HT1080 (cell line): ENCODE measurements around the gene CDC25A. TPM values are rescaled to one million over a fixed set of nuclear protein-coding genes. Genes with fewer than 3 reads are reported as not detected.
"Not testable (repeated sequence)": the region's sequence is repeated elsewhere in the genome, so short reads cannot be mapped to it uniquely, and the experiment has no call there.

ENCODE experiments used
- DNase-seq: peaks from one replicate; pipeline ENCODE4 v3.0.0-alpha.2; 2015; ENCODE audit warnings: low read depth
- total RNA-seq: library from RNA; depleted of rRNA; stranded (reverse); fragments of >200 nt; shearing (Covaris generic); gene quantifications from 2 replicates; pipeline ENCODE4 v1.2.3, GENCODE V29; 2014

The CDC25A gene
- total RNA-seq, 1 experiment from 2014 or later: 43.4 TPM

DNA sequence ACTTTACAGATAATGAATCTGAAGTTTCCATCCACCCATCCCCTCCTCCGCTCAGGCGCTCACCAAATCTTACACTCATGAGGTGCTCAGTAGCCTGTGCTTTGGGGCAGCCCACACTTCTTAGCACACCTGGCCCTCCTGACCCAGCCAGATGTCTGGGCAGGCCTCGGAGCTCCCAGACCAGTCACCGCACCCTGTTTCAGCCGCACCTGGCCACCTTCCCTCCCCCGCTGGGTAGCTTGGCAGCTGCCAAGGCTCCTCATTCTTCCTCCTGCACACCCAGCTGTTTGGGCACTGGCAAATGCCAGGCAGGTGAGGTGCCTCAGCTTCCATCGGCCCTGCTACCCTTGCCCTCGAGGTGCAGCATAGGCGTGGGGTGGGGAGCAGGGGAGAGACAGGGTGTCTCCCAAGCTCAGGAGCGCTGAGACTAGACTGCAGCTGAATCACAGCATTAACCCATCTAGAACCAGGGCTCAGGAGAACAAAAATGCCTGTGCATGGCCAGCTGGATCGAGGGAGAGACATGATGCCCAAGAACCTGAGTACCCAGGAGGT is 45.8 kb downstream of the CDC25A start:
- DNase-seq: no peak

GRCh38 chr3:48141604-48142137 is 46.5 kb downstream of the CDC25A start:
- DNase-seq: no peak

DNA sequence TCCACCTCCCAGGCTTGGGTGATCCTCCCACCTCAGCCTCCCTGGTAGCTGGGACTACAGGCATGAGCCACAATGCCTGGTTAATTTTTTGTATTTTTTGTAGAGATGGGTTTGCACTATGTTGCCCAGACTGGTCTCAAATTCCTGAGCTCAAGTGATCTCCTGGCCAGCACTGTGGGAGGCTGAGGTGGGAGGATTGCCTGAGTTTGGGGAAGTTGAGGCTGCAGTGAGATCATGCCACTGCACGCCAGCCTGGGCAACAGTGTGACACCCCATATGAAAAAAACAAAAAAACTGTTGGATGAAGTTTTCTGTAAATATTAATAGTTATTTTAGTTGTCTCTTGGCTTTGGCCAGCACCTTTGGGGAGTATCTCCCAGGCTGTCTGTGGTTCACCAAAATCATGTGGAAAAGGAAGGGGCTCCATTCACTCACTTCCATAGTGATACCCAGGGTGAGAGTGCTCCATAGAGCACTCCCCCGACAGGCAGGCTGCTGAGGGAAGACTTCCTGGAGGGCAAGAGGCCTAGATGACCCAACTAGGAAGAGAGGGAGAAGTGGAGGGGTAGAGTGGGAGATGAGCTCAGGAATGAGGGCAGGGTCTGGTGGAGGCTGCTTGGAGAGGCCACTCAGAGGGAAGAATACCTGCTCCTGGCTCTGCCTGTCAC is 47.1 kb downstream of the CDC25A start:
- no peak for DNase-seq

DNA sequence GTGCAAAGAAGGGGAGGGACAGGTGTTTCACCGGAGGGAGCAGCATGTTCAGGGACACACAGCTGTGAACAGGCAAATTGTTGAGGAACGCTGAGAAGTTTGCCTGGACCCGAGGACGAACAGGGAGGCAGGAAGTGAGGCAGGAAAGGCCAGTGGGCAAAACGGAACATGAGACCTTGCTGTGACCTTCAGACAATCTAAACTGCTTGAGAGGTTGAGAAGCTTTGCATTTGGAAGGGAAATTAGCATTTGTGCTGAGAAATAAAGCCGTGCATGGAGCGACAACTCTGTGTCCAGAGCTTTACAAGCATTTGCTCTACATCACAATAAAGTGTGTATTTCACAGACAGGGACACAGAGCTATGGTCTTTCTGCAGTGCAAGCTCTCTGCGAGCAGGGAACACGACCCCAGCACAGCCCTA is 47.9 kb downstream of the CDC25A start:
- DNase-seq: no peak

GRCh38 chr3:48137425-48137999 is 50.7 kb downstream of the CDC25A start:
- no peak for DNase-seq

DNA sequence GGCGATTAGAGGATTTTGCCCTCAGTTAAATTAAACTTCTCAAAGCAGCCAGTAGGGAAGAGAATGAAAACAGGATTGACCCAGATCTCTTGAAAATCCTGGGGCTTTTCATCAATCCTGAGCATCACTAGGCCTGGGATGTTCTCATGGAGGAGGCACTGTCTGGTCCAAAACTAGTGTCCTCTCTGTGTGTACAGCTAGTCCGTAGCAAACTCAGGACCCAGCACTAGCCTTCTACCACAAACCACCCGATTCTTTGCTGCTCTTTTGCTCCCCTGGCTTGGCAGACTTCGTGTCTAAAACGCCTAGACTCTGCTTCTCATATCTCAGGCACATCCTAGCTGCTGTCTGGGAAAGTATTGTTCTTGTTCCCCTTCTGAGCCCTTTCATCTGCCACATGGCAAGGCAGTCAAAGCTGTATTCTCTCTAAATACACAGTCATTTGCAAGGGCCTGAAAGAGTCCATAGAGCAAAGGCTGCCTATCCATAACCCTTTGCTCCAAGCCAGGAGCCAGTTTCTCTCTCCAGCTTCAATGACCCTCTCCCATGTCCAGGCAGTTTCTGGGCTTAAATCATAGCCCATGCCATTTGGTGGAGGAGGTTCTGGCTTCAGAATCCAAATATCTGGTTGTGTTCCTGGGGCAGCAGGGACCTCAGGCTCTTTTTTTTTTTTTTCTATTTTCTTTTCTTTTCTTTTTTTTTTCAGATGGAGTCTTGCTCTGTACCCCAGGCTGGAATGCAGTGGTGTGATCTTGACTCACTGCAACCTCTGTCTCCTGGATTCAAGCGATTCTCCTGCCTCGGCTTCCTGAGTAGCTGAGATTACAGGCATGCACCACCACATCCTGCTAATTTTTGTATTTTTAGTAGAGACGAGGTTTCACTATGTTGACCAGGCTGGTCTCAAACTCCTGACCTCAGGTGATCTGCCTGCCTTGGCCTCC is 52.4 kb downstream of the CDC25A start:
- peak; percentile 67 for DNase-seq

GRCh38 chr3:48130321-48130904 is 57.8 kb downstream of the CDC25A start:
- DNase-seq: no peak

- DNase-seq: no peak
Observed at GRCh38 chr3:48129921-48130320, 58.3 kb downstream of the CDC25A start.

- no peak for DNase-seq
Observed at GRCh38 chr3:48128774-48129173, 59.4 kb downstream of the CDC25A start.

GRCh38 chr3:48125886-48126622 is 62.2 kb downstream of the CDC25A start:
- DNase-seq: no peak

- no peak for DNase-seq
Observed at GRCh38 chr3:48125013-48125705, 63.1 kb downstream of the CDC25A start.

- no peak for DNase-seq
Observed at GRCh38 chr3:48123346-48123745, 64.9 kb downstream of the CDC25A start.

DNA sequence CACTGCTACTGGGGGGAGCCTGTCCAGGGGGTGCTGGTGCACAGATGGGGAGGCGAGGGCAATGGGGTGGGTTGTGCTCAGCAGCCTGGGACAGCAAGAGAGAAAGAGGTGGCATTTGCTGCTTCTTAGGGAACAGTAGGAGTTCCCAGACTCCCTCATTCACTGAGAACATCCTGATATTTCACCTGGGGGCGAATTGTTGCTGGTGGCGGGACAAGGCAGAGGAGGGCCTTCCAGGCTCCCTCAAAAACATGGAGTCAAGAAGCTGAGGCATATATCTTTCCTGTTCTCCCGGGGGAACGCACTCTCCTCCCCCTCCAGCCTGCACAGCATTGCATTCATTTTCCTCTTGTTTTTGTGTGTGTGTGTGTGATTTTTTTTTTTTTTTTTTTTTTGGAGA is 65.7 kb downstream of the CDC25A start:
- DNase-seq: no peak

- DNase-seq: no peak
Observed at GRCh38 chr3:48120223-48120622, 68.0 kb downstream of the CDC25A start.

DNA sequence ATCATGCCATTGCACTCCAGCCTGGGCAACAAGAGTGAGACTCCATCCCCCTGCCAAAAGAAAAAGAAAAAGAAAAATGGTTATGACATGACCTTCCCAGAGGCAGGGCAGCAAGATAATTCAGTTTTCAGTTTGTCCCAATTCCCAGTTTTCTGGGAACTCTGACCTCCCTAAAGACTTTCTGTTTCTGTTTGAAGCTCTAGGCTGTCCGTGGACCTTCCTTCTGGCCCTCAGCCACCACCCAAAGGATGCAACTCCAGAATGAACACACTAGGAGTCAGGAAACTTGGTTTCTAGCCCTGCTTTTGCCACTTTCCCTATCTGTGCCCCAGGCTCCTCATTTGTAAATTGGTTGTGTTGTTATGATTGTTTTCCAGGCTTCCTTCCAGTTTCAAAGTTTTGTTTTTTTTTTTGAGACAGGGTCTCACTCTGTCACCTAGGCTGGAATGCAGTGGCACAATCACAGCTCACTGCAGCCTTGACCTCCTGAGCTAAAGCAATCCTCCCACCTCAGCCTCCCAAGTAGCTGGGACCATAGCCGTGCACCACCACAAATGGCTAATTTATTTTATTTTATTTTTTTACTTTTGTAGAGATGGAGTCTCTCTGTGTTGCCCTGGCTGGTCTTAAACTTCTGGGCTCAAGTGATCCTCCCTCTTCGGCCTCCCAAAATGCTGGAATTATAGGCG is 68.6 kb downstream of the CDC25A start:
- DNase-seq: no peak

DNA sequence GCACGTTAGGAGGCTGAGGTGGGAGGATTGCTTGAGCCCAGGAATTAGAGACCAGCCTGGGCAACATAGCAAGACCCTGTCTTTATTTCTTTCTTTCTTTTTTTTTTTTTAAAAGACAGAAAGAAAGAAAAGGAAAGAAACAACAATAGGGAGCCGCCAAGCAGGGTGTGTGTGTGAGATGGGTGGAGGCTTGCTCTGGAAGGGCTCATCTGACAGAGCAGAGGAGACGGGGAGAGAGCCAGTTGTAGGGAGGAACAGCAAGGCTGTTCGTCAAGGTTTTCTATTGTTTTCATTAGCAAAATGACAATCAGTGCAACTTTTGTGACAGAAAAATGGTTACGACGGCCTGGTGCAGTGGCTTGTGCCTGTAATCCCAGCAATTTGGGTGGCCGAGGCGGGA is 69.3 kb downstream of the CDC25A start:
- no peak for DNase-seq

DNA sequence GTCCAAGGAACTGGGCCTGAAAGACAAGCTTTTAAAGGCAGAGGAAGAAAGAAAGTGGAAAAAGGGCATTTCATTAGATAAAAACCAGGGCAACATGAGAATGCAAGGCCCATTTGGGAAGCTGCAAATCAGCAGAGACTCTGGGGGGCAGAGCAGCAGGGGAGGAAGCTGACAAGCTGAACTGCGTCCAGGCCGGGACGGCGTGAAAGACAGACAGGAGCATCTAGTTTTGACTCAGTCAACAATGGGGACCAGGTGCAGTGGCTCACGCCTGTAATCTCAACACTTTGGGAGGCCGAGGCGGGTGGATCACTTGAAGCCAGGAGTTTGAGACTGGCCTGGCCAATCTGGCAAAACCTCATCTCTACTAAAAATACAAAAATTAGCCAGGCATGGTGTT is 69.9 kb downstream of the CDC25A start:
- DNase-seq: no peak

DNA sequence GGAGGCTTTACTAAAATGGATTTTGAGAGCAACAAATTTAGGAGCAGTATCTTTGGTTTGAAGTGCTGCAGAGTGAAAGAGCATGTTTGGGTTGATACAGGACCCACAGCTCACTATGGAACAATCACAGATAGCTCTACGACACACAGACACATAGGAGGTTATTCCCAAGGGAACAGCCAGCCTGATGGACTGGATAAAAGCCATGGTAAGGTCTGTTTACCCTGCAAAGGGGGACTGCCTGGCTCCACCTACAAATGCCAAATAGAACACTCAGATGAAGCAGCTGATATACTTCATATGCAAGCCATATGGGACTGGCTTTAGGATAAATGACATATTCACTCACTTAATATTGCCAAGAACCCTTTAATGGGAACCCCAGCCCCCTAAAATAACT is 75.4 kb downstream of the CDC25A start:
- no peak for DNase-seq

GRCh38 chr3:48112108-48112791 is 76.0 kb downstream of the CDC25A start:
- DNase-seq: not testable (repeated sequence)
